GM19397 (cell line): Measurements from ENCODE around the gene SLC25A13.
A peak's percentile ranks its signal among the peaks of the same experiment; 100 is the strongest.
"Not testable (repeated sequence)": the region's sequence is repeated elsewhere in the genome, so short reads cannot be mapped to it uniquely, and the experiment has no call there.

Experiments used
- ATAC-seq: cut with Tn5 transposase; IDR thresholded peaks from one replicate; pipeline ENCODE4 v1.9.1; 2021; ENCODE audit warnings: mild to moderate bottlenecking, moderate library complexity; ENCODE audit not compliant: unreplicated experiment

SLC25A13 gene

GRCh38 chr7:96321658-96322372, at the start of gene SLC25A13:
SLC25A13 (minus strand) TSS chr7:96322098; CDS start chr7:96321956, 142 bp downstream.
- ATAC-seq: peak; percentile 81

GRCh38 chr7:96365916-96366315, 44.0 kb upstream of the SLC25A13 start:
- ATAC-seq: not testable (repeated sequence)

- ATAC-seq: no peak
Measured at GRCh38 chr7:96361116-96361857, 39.4 kb upstream of the SLC25A13 start.

GRCh38 chr7:96359876-96360275, 38.0 kb upstream of the SLC25A13 start:
- peak; percentile 58 for ATAC-seq

GRCh38 chr7:96358236-96358971, 36.5 kb upstream of the SLC25A13 start:
- ATAC-seq: not testable (repeated sequence)

- ATAC-seq: no peak
Measured at GRCh38 chr7:96355990-96356506, 34.1 kb upstream of the SLC25A13 start.

- no peak for ATAC-seq
Measured at GRCh38 chr7:96354881-96355280, 33.0 kb upstream of the SLC25A13 start.

- ATAC-seq: no peak
Measured at GRCh38 chr7:96349572-96349971, 27.7 kb upstream of the SLC25A13 start.

GRCh38 chr7:96347471-96347870, 25.6 kb upstream of the SLC25A13 start:
- no peak for ATAC-seq

GRCh38 chr7:96346293-96346953, 24.5 kb upstream of the SLC25A13 start:
- no peak for ATAC-seq

- ATAC-seq: no peak
Measured at GRCh38 chr7:96344236-96344635, 22.3 kb upstream of the SLC25A13 start.

- no peak for ATAC-seq
Measured at GRCh38 chr7:96342049-96342448, 20.2 kb upstream of the SLC25A13 start.

- ATAC-seq: no peak
Measured at GRCh38 chr7:96337519-96337918, 15.6 kb upstream of the SLC25A13 start.

GRCh38 chr7:96332325-96332724, 10.4 kb upstream of the SLC25A13 start:
- no peak for ATAC-seq

GRCh38 chr7:96331775-96332174, 9.9 kb upstream of the SLC25A13 start:
- ATAC-seq: no peak

- ATAC-seq: no peak
Measured at GRCh38 chr7:96331233-96331632, 9.3 kb upstream of the SLC25A13 start.

GRCh38 chr7:96330193-96330592, 8.3 kb upstream of the SLC25A13 start:
- no peak for ATAC-seq

GRCh38 chr7:96329241-96329640, 7.3 kb upstream of the SLC25A13 start:
- ATAC-seq: no peak

GRCh38 chr7:96328016-96328415, 6.1 kb upstream of the SLC25A13 start:
- no peak for ATAC-seq

GRCh38 chr7:96327429-96327828, 5.5 kb upstream of the SLC25A13 start:
- ATAC-seq: no peak

GRCh38 chr7:96326752-96327151, 4.9 kb upstream of the SLC25A13 start:
- not testable (repeated sequence) for ATAC-seq
